Middle frontal gyrus (tissue), 1 donor: ENCODE measurements around the gene SSR1.
"Not testable (repeated sequence)": the region's sequence is repeated elsewhere in the genome, so short reads cannot be mapped to it uniquely, and the experiment has no call there.

Experiments used
- DNase-seq: peaks from one replicate; pipeline ENCODE4 v3.0.0-alpha.2; 2015; ENCODE audit warnings: low spot score; ENCODE audit errors: extremely low spot score

SSR1 gene

GRCh38 chr6:7312616-7313504 lies at the start of gene SSR1:
TSS of gene SSR1 (minus strand) at chr6:7313199. CDS start at chr6:7313120, 79 bp downstream.
- peak; percentile 94 for DNase-seq

- not testable (repeated sequence) for DNase-seq
These were observed 38.9 kb upstream of the SSR1 start for GRCh38 chr6:7351916-7352315.

GRCh38 chr6:7350591-7350990 lies 37.6 kb upstream of the SSR1 start:
- not testable (repeated sequence) for DNase-seq

- not testable (repeated sequence) for DNase-seq
These were observed 34.6 kb upstream of the SSR1 start for GRCh38 chr6:7347551-7347997.

GRCh38 chr6:7344773-7345450 lies 31.9 kb upstream of the SSR1 start:
- not testable (repeated sequence) for DNase-seq

- DNase-seq, result no peak
These were observed 30.8 kb upstream of the SSR1 start for GRCh38 chr6:7343546-7344475.

GRCh38 chr6:7341989-7342742 lies 29.2 kb upstream of the SSR1 start:
- DNase-seq, result no peak

- DNase-seq, result no peak
These were observed 28.3 kb upstream of the SSR1 start for GRCh38 chr6:7341271-7341670.

GRCh38 chr6:7339007-7339732 lies 26.2 kb upstream of the SSR1 start:
- not testable (repeated sequence) for DNase-seq

- DNase-seq, result no peak
These were observed 25.0 kb upstream of the SSR1 start for GRCh38 chr6:7338031-7338430.

GRCh38 chr6:7335519-7335918 lies 22.5 kb upstream of the SSR1 start:
- no peak for DNase-seq

- no peak for DNase-seq
These were observed 21.7 kb upstream of the SSR1 start for GRCh38 chr6:7334685-7335084.

GRCh38 chr6:7332090-7332745 lies 19.2 kb upstream of the SSR1 start:
- DNase-seq, result no peak

GRCh38 chr6:7331452-7331851 lies 18.5 kb upstream of the SSR1 start:
- DNase-seq, result no peak

GRCh38 chr6:7328243-7328642 lies 15.2 kb upstream of the SSR1 start:
- no peak for DNase-seq

GRCh38 chr6:7325750-7326149 lies 12.8 kb upstream of the SSR1 start:
- DNase-seq, result no peak

GRCh38 chr6:7324520-7324919 lies 11.5 kb upstream of the SSR1 start:
- no peak for DNase-seq

- no peak for DNase-seq
These were observed 10.1 kb upstream of the SSR1 start for GRCh38 chr6:7323074-7323473.

GRCh38 chr6:7321866-7322265 lies 8.9 kb upstream of the SSR1 start:
- not testable (repeated sequence) for DNase-seq
